AG10803 (cell line): ENCODE measurements around the gene SPAG7.

Source experiments
- DNase-seq: peaks from one replicate; pipeline ENCODE4 v3.0.0; 2010; ENCODE audit warnings: low read depth
- H3K4me3 ChIP-seq: 2 replicates; pipeline ENCODE4 v1.5.1; 2011; ENCODE audit warnings: mild to moderate bottlenecking, low read length, control low read depth
- TF ChIP-seq, protein P1 (sequence below): conservative IDR thresholded peaks from 2 replicates; pipeline ENCODE4 v1.5.1; 2011; ENCODE audit warnings: mild to moderate bottlenecking, low read length, control low read depth, inconsistent platforms

The SPAG7 gene

DNA sequence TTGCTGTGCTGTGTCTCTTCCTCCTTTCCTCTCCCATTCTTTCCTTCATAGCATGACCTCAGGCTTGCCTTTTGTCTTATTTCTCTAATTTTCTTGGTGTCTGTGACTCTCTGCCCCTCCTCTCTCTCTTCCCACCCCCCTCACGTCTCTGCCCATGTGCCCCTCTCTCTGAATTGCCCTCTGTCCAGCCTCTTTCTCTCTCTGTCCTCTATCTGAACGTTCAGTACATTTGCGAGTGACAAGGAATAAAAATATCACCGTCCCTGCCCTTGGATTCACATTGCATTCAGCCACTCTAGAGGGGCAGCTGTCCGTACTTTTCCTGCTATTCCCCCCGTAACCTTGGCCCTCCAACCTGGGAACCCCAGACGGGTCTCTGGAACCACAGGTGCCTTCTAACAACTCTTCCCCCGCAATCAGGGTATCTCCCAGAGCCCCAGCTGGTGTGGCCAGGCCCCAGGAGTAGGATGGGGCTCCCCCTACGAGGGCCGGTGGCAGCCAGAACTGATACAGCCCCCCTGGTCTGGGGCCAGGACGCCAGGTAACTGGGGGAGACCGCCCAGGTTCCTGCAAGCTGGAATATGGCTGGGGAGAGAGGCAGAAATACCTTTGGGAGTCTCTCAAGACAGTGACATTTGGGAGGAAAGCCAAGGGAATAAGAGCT, 31.9 kb upstream of the SPAG7 start:
- peak overlapping the region; percentile 97 for H3K4me3 ChIP-seq
- no peak for DNase-seq
- TF ChIP-seq, protein P1, sequence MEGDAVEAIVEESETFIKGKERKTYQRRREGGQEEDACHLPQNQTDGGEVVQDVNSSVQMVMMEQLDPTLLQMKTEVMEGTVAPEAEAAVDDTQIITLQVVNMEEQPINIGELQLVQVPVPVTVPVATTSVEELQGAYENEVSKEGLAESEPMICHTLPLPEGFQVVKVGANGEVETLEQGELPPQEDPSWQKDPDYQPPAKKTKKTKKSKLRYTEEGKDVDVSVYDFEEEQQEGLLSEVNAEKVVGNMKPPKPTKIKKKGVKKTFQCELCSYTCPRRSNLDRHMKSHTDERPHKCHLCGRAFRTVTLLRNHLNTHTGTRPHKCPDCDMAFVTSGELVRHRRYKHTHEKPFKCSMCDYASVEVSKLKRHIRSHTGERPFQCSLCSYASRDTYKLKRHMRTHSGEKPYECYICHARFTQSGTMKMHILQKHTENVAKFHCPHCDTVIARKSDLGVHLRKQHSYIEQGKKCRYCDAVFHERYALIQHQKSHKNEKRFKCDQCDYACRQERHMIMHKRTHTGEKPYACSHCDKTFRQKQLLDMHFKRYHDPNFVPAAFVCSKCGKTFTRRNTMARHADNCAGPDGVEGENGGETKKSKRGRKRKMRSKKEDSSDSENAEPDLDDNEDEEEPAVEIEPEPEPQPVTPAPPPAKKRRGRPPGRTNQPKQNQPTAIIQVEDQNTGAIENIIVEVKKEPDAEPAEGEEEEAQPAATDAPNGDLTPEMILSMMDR, result no peak

DNA sequence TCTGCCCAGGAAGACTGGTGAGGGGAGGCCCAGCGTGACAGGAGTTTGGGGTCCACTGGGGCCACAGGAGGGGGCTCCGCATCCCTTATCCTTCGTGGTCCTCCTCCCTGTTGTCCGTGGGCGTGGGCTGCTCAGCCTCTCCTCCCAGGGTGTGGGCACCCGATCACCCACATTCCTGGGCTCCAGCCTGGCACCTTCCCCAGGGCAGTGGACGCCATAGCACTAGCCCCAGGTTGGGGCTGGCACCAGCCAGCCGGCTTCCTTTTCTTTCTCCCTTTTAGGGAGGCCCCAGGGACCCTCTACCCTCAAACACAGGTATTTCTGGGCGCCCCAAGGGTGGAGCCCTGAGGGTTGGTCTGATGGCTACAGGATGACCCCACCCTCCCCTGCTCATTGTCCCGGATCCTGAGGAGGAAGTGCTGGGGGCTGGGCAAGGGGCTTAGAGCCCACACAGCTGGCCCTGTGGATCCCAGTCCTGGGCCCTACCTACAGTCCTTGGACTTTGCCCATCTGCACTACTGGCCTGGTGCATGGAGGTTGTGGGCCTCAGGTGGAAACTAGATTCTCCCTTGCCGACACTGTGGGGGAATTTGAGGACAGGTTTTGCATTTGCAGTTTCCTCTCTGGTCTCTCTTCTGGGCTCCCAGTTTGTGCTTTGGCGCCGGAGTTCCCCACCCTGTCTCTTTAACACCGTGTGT, 31.3 kb upstream of the SPAG7 start:
- TF ChIP-seq, protein P1, result no peak
- no peak for DNase-seq
- H3K4me3 ChIP-seq, result peak overlapping the region; percentile 97

DNA sequence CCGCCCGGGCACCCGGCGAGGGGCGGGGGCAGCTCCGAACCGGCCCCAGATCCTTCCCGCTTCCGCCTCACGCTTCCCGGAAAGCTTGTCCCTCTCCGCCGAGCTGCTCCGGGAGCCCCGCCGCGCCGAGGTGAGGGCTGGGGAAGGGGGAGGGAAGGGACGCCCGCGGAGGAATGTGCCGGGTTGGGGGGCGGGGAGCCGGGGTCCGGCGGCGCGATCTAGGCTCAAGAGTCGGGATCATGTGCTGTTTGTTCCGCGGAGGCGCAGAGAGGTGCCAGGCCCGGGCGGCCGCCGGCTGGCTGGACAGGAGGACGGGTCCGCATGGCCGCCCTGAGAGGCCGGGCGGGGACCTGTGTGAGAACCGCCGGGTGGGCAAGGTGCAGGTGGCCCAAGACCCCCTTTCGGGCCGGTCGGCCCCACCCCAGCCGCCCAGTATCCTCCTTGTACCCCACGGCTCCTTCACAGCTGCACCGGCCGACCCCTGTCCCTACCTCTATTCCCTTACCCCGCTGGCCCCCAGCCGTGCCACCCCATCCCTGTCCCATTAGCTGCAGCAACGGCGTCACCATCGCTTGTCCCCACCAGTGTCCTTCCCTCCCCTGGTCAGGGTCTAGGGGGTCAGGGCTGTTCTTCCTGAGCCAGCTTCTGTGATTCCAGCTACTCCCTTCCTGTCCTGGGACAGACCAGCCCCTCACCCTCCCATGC, 30.6 kb upstream of the SPAG7 start:
- peak; percentile 23 for DNase-seq
- TF ChIP-seq, protein P1, result no peak

DNA sequence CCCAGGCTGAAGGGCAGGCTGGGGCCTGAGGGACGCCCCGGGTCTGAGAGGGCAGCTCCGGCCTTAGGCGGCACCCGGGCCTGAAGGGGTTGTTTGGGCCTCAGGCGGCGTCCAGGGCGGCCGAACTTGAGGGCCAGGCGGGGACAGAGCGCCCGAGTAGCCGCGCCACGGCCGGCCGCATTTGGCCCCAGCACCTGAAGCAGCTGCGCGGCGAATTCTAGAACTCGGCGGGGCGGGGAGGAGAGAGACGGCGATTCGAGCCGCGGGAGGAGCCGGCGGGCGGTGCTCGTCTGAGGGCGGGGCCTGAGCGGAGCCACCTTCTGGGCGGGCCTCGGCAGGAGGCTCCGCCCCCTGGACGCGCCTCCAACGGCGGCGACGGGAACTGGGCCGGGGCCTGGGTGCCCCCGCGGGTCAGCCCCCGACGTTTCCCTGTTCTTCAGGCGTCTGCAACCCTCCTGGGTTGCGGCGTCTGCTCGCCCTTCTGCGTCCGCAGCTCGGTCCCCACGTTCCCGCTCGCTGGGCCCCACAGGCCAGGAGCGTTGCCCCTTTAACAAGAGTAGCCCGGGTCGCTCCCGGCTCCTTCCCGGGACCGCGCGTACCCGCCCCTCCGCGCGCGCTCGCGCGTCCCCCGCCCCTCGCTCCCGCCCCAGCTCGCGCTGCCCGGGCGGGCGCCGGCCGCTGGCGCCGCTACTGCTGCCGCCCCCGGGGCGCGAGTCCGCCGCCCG, 29.8 kb upstream of the SPAG7 start, which contains the start of the genes INCA1 and KIF1C:
TSS of gene INCA1 (minus strand) at position 221 of the 725 bp plus-strand sequence. CDS start 3,085 bp downstream, outside the sequence.
TSS of gene KIF1C (plus strand) at position 649 of the 725 bp plus-strand sequence. CDS start 2,297 bp downstream, outside the sequence.
- TF ChIP-seq, protein P1, result no peak; the same call in 1 of the 2 replicates
- DNase-seq, result peak; percentile 83

More for the DNA sequence above, 30.6 kb upstream of the SPAG7 start:
- H3K4me3 ChIP-seq, result peak overlapping the region; percentile 97

DNA sequence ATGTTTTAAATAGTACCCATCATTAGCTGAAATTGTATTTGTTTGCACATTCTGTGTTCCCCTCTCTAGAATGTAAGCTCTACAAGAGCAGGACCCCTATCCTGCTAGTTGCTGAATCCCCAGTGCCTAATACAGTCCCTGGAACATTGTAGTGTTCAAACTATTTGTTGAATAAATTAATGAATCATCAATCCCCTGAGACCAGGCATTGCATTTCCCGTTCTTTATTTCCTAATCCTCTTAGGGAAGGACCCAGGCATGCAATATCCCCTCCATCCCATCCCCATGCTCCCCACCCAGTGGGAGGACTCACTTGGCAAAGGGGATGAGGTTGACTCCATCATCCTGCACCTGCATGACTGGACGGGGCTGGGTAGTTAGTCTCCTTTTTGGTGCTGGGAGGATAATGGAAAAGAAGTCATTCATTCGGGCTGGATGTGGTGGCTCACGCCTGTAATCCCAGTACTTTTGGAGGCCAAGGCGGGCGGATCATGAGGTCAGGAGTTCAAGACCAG, 26.5 kb upstream of the SPAG7 start:
- TF ChIP-seq, protein P1, result no peak
- DNase-seq, result no peak
- no peak overlapping the region for H3K4me3 ChIP-seq

More for the DNA sequence above, 29.8 kb upstream of the SPAG7 start, which contains the start of the genes INCA1 and KIF1C:
- peak within 1 kb of the TSS; percentile 97 for H3K4me3 ChIP-seq

DNA sequence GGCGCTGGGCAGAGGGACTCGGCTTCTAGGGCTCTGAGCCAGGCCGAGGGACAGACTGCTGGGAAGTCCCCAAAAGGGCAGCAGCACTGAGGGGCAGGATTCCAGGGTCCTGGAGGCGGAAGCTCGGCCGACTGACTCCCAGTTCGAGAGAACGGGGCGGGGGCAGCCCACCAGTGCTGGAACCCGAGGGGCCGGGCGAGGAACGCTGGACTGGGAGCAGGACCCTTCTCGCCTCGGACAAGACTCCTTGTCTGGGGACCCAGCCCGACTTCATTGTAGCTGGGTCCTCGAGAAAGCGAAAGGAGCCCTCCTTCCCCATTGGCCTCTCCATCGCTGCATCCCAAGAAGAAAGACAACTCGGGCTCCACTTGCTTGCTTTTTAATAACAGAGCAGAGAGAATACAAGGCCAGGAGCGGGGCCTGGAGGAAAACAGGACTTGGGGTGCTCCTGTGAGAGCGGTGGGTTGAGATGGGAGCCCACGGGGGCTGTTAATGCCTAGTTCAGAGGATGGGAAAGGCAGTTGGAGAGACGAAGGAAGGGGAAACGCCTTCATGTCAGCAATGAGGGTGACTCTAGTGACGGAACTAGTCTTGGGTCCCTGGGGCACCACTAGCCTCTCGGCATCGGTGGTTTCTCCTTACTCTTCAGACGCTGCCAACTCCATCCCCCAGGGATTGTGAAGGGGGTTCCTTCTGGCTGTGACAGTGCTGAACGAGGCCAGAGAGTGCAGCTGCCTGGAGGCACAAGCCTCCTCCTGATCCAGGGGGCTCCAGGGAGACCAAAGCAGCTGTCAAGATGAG, 20.4 kb upstream of the SPAG7 start:
- peak overlapping the region; percentile 86 for H3K4me3 ChIP-seq
- DNase-seq, result no peak
- TF ChIP-seq, protein P1, result no peak
